GM18502 (cell line): ENCODE measurements around the gene SGF29.
"Not testable (repeated sequence)": the region's sequence is repeated elsewhere in the genome, so short reads cannot be mapped to it uniquely, and the experiment has no call there.

Experiments used
- ATAC-seq: cut with Tn5 transposase; IDR thresholded peaks from one replicate; pipeline ENCODE4 v1.9.1; 2021; ENCODE audit warnings: mild to moderate bottlenecking; ENCODE audit not compliant: unreplicated experiment, poor library complexity

Gene SGF29

DNA sequence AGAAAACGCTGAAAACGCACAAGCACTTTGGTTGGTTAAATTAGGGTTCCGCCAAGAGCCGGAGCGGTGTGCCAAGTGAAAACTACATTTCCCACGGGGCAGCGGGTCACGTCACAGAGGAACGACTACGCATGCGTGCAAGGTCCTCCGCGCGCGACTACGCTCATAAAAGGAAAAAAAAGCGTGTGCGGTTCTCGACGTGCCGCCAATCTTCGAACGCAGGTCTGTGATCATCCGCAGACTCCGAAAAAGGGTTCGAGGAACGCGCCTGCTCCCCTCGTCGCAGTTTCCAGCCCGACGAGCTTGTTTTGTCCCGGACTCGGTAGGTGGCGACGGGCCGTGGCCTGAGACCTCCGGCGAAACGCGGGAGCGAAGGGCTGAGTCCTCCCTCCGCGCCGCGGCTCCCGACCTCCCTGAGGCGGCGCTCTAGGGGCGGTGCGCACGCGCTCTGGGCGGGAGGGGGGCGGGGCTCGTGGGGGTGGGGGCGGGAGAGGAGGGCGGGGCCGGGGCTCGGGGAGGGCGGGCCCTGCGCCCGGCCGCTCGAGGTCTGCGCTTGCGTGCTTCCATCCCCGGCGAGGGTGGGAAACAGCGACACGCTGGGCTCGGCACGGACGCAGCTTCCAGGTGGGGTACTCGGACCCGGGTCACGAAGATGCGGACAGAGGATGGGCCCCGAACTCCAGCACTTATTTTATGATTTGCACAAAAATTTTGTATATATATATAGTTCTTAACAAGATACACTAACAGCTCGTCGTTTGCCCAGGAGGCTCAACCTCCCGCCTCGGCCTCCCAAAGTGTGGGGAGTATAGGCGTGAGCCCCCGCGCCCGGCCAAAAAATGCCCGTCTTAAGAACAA is at the start of gene SGF29:
Gene SGF29, plus strand, starts transcription at position 145 of the 858 bp plus-strand sequence. CDS start 27,150 bp downstream, outside the sequence.
- peak; percentile 79 for ATAC-seq

- ATAC-seq, result no peak
Observed at GRCh38 chr16:28504707-28505404, 48.9 kb upstream of the SGF29 start.

DNA sequence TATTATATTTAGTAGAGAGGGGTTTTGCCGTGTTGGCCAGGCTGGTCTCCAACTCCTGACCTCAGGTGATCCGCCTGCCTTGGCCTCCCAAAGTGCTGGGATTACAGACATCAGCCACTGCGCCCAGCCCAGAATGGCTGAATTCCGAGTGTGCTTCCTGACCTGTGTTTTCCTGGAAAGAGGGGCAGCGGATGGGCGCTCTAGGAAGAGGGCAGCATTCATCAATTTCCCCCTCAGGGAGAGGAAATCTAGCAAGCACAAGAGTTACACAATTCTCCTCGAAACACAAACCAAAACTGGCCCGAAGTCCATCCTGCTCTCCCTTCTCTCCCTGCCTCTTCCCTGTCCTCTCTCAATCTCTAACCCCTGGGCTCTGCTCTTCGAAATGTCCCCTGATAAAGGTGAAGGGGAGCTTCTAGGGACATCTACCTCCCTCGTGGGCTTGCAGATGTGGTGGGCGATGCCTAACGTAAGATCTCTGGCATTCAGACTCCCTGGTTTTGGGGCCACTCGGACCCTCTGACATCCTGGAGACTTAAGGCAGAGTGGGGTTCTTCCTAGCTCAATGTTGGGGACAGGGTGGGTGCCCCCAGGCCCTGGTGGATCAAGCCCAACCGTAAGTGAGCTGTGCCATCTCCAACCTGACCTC is 48.1 kb upstream of the SGF29 start:
- ATAC-seq, result no peak

DNA sequence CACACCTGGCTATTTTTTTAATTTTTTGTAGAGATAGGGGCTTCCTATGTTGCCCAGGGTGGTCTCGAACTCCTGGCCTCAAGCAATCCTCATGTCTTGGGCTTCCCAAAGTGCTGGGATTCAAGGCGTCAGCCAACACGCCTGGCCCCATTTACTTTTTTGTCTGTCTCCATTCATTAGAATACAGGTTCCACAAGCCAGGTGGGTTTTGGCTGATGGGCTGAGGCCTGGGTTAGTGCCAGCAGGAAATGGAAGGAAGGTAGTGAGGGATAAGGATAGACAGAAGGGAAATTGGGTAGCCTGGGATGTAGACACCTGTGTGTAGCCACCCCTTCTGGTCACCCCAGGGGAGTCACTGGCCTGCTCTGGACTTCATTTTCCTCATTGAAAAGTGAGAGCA is 42.7 kb upstream of the SGF29 start:
- no peak for ATAC-seq

GRCh38 chr16:28511801-28512789 is 41.6 kb upstream of the SGF29 start:
- no peak for ATAC-seq

- no peak for ATAC-seq
Observed at GRCh38 chr16:28513484-28514181, 40.1 kb upstream of the SGF29 start.

DNA sequence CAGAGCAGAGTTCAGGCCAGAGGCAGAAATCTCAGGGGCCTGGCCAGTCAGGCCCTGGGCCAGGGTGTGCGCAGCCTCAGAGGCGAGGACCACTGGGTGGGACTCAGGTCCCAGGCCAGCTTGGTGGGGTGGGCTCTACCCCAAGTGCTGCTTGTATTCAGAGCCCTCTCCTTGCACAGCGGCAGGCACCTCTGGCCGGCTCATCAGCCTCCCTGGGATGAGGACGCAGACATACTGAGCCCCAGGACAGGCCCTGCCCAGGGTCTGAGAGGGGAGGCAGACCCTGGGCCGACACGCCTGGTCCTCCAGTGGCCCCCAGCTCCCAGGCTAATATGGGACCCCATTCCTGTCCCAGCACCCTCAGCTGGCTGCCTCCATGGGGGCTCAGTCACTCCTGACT is 39.5 kb upstream of the SGF29 start:
- ATAC-seq, result no peak

- no peak for ATAC-seq
Observed at GRCh38 chr16:28520672-28521071, 33.0 kb upstream of the SGF29 start.

DNA sequence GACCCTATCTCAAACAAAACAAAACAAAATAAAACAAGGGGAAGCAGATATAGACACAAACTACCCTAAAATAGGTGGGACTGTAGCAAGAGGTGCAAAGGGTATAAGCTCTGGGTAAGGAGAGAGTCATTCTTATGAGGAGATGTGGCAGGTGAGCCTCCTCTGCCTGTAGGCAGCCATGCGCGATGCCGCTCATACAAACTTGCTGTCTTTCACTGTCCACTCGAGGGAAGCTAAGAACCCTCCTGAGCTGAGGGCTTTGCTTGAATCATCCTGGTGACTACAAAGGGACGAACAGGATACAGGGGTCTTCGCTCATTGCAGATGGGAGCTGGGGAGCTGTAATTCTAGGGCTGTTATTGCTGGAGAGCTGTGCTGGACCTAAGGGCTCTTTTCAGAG is 32.3 kb upstream of the SGF29 start:
- no peak for ATAC-seq

DNA sequence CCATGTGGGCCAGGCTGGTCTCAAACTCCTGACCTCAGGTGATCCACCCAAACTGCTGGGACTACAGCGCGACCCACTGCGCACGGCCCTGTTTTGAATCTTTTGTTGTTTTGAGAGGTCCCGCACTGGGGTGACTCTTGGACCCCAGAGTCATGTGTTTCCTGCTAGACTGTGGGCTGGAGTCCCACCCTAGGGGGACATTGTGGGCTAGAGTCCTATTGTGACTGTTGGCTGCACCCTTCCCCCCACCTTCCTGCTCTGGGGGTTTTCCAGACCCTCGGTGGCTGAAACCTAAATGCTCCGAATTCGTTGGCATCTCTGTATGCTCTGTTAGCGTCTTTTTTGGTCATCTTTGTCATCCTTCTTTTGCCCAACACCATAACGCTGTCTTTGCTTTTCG is 30.9 kb upstream of the SGF29 start:
- no peak for ATAC-seq

DNA sequence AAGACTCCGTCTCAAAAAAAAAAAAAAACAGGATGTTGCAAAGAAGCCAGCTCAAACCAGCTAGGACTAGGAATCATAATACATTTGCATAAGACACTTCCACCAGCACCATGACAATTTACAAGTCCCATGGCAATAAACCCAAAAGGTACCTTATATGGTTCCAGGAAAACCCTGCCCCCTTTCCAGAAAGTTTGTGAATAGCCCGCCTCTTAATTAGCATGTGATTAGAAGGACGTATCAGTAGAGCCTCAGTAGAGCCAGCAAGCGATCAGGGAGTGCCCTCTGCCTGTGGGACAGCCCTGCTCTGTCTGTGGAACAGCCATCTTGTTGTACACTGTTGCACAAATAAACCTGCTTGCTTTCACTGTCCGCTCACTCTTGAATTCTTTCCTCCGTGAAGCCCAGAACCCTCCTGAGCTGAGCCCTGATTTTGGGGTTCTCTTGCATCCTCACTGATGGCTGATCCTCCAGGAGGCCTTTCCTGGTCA is 29.0 kb upstream of the SGF29 start:
- no peak for ATAC-seq

DNA sequence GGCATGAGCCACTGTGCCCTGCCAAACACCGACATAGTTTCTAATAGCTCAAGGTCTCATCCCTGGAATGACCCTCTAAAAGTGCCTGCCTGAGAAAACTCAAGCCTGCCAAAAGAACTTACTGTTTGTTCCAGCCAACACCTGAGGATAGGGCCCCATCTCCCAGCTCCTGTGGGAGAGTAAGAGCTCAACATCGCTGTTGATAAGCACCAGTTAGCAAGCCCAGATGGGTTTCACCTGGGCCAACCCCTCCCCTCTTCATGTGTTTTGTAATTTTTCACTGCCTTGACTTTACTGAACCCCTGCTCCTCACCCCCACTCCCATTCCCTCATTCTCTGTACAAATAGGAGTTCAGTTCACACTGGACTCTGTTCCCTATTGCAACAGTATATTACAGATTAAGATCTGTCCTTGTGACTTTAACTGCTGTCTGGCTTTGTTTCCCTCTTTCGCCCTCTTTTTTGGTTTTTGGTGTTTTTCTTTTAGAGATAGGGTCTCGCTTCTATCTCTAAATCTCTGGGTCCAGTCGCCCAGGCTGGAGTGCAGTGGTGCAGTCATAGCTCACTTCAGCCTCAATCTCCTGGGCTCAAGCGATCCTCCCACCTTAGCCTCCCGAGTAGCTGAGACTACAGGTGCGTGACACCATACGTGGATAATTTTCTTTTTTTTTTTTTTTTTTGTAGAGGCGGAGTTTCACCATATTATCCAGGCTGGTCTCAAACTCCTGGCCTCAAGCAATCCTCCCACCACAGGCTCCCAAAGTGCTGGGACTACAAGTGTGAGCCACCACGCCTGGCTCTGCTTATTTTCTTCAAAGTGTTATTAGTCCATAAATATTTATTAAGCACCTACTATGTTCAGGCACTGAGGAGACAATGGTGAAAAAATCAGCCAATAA is 27.3 kb upstream of the SGF29 start:
- no peak for ATAC-seq

DNA sequence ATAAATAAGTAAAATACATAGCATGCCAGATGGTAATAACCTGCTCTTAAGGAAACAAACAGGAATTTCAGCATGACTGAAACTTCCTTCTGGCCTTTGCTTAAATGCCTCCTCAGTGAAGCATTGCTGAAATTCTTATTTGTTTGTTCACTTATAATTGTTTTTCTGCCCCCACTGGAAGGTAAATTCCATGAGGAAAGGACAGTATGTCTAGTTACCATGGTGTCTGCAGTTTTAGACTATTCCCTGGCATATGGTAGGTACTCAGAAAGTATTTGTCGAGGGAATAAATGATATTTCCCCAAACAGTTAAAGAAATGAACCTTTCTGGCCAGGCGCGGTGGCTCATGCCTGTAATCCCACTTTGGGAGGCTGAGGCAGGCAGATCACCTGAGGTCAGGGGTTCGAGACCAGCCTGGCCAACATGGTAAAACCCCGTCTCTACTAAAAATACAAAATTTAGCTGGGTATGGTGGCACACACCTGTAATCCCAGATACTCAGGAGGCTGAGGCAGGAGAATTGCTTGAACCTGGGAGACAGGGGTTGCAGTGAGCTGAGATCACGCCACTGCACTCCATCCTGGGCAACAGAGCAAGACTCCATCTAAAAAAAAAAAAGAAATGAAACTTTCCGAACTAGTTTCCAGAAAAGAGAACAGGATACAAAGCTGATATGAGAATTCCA is 26.5 kb upstream of the SGF29 start:
- ATAC-seq, result not testable (repeated sequence)

- ATAC-seq, result no peak
Observed at GRCh38 chr16:28527985-28528384, 25.7 kb upstream of the SGF29 start.

- ATAC-seq, result no peak
Observed at GRCh38 chr16:28528463-28528867, 25.3 kb upstream of the SGF29 start.

DNA sequence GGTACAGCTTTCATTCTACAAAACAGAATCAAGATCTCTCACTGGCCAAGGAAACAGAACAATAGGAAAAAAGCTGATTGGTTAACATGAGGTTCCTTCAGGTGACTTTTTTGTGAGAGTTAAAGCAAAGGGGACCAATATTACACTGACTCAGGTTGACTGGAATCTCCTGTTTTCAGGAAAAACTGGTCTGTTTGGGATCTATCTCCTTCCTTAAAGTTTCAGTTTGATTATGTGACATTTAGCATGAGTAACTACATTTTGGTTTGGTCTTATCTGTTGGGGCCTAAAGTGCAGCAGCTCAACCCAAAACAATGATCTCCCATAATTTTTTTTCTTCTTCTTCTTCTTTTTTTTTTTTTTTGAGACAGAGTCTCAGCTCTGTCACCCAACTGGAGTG is 24.6 kb upstream of the SGF29 start:
- ATAC-seq, result no peak
